Neuron (in vitro differentiated cells): ENCODE measurements around the gene HS3ST3A1.

ENCODE experiments used
- H2AFZ ChIP-seq: one replicate; pipeline ENCODE4 v1.6.1; 2013; ENCODE audit warnings: low read depth, mild to moderate bottlenecking, inconsistent platforms, low read length, moderate library complexity
- H3K27me3 ChIP-seq: one replicate; pipeline ENCODE4 v1.6.1; 2013; ENCODE audit warnings: low read length; ENCODE audit not compliant: insufficient read depth
- H3K36me3 ChIP-seq: one replicate; pipeline ENCODE4 v1.6.1; 2013; ENCODE audit warnings: low read length; ENCODE audit not compliant: insufficient read depth
- H3K4me1 ChIP-seq: one replicate; pipeline ENCODE4 v1.6.1; 2013; ENCODE audit warnings: low read length; ENCODE audit not compliant: insufficient read depth
- H3K4me3 ChIP-seq: 2 replicates; pipeline ENCODE4 v1.5.1; 2013; ENCODE audit warnings: mild to moderate bottlenecking, low read length, moderate library complexity
- H3K9me3 ChIP-seq: one replicate; pipeline ENCODE4 v1.6.1; 2013; ENCODE audit warnings: low read length

Gene HS3ST3A1

DNA sequence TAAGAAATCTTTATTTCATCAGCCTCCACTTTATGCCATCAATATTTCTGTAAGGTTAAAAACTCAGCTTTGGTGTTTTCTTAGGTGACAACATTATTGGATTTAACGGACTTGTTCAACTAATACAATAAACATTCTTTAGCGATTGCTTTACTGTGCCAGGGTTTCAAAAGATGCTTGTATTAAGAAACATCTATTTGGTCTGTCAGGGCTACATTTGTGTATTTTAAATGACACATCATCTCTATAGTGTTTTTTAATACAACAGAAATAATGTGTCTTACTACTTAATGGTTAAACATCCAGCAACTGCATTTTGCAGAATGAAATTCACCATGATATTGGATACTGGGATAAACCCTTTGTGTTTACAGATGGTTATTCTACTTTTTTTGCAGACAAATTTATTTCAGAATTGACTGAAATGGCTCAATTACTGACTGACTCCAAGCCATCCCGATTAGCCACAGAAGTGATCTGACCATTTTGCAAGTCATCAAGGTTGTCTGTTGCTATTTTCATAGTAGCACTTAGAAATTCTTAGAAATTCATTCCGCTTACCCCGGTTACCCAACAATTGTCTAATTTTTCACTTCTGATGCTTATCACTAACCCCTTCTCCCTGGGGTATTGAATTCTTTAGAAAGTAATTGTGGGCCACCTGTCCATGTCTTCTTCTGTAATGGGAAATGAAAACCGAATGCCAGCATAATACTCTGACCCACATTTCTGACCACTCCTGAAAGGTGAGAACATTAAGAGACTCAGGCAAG lies 63.7 kb downstream of the HS3ST3A1 start:
- H3K36me3 ChIP-seq = peaks cover 48% of the 10 kb centered on the region
- H3K4me3 ChIP-seq = no peak overlapping the region
- H3K27me3 ChIP-seq = no peaks in the 10 kb centered on the region
- H3K4me1 ChIP-seq = no peaks in the 10 kb centered on the region
- H2AFZ ChIP-seq = no peak overlapping the region
- H3K9me3 ChIP-seq = peaks cover 12% of the 10 kb centered on the region

DNA sequence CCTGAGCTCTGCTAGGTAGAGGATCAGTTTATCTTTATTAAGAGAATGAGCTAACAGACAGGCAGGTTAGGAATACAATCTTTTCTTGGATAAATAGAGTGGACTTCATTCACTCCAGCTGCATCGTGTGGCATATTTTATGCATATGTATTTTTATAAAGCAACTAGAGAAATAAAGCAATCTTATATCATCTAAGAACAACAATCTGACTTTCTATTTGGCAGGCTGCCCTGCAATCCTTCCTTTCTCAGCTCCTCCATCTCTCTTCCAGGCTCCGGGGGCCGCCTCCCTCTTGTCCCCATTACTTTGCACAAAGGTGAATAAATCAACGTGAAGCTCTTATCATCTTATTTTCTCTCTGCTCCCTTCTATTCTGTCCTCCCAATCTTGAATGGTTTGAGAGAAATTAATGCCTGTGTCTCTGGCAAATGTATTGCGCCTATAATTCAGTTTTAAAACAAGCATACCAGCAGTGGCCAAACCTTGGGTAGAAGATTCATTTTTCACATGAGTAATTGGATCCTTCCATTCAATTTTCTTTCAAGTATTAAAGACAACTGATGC lies 64.5 kb downstream of the HS3ST3A1 start:
- no peak overlapping the region for H3K4me3 ChIP-seq
- no peak overlapping the region for H2AFZ ChIP-seq
- peaks cover 51% of the 10 kb centered on the region for H3K36me3 ChIP-seq
- H3K27me3 ChIP-seq = no peaks in the 10 kb centered on the region
- H3K4me1 ChIP-seq = no peaks in the 10 kb centered on the region
- peaks cover 10% of the 10 kb centered on the region for H3K9me3 ChIP-seq

GRCh38 chr17:13534946-13535345 lies 66.8 kb downstream of the HS3ST3A1 start:
- H3K9me3 ChIP-seq = peaks cover 10% of the 10 kb centered on the region
- no peak overlapping the region for H2AFZ ChIP-seq
- H3K4me1 ChIP-seq = peaks cover 4% of the 10 kb centered on the region
- peaks cover 46% of the 10 kb centered on the region for H3K36me3 ChIP-seq
- H3K27me3 ChIP-seq = no peaks in the 10 kb centered on the region
- H3K4me3 ChIP-seq = no peak overlapping the region

DNA sequence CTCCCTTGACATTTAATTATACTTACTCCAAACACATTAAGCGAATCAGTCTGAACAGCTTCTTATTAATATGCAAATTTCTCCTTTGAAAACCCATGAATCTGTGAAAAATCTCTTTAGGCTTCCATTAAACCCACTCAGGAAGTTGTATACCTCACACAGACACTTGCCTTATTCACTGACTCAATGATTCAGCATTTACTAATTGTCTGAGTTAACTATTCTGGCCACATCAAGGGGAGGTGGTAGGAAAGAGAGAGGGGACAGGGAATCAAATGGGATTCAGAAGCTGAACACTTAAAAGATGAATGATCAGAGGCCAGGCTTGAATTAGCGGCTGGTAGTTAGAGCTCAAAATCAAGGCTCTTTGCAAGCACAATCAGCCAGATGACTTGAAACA lies 70.0 kb downstream of the HS3ST3A1 start:
- peaks cover 26% of the 10 kb centered on the region for H3K36me3 ChIP-seq
- no peaks in the 10 kb centered on the region for H3K27me3 ChIP-seq
- H2AFZ ChIP-seq = no peak overlapping the region
- no peak overlapping the region for H3K4me3 ChIP-seq
- peaks cover 4% of the 10 kb centered on the region for H3K4me1 ChIP-seq
- peaks cover 2% of the 10 kb centered on the region for H3K9me3 ChIP-seq

DNA sequence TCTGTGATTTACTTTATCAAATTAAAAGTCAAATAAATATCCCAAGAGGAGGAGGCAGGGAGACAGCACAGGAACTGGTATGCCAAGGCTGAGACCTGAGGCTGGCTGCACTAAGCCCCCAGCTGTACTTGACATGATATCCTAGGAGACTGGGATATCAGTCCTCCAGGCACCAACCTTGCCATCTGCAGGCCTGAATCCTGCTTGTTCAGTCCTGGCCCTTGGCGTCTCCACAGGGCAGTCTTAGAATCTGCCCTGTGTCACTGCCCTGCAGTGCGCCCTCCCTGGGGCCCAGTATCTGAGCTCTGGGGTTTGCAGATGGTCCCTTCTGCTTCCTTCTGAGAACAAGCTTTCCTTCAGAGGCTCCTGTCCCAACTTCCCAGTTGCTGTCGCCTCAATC lies 75.9 kb downstream of the HS3ST3A1 start:
- no peaks in the 10 kb centered on the region for H3K27me3 ChIP-seq
- peaks cover 21% of the 10 kb centered on the region for H3K36me3 ChIP-seq
- H3K9me3 ChIP-seq = no peaks in the 10 kb centered on the region
- no peak overlapping the region for H3K4me3 ChIP-seq
- H3K4me1 ChIP-seq = no peaks in the 10 kb centered on the region
- H2AFZ ChIP-seq = no peak overlapping the region

DNA sequence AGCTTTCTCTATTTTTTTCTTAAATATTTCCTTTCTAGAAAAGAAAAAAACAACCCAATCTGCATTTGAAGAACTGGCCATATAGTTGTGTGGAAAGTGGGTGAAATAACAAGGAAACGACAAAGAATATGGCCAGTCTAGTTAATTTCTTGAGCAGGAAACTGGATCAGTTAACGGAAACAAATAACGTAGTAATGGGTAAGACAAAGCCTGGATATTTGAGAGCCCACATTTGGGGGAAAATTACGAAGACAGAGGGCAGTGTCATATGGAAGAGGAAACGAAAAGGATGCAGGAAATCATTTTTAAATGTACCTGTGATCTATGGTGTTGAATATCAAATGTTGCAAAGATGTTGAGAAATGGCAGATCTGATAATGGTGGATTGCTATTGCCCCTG lies 78.6 kb downstream of the HS3ST3A1 start:
- peaks cover 18% of the 10 kb centered on the region for H3K36me3 ChIP-seq
- H3K9me3 ChIP-seq = no peaks in the 10 kb centered on the region
- H2AFZ ChIP-seq = no peak overlapping the region
- no peak overlapping the region for H3K4me3 ChIP-seq
- H3K27me3 ChIP-seq = no peaks in the 10 kb centered on the region
- H3K4me1 ChIP-seq = no peaks in the 10 kb centered on the region

DNA sequence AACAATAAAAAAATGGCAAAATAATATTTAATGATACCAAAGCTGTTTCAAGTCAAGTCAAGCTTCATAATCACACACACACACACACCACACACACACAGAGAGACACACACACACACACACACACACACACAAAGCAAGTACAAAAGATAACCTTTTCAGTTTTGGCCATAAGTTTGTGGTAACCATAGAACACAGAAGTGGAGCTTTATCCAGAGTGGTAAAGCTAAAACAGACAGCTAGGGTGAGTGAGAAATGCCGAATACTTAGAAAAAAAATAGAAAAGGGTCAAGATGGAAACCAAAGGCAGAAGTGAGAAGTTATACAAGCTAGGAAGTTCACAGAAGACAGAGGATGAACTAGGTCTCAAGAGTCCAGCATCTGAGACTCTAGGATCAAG lies 79.0 kb downstream of the HS3ST3A1 start:
- no peak overlapping the region for H2AFZ ChIP-seq
- H3K9me3 ChIP-seq = no peaks in the 10 kb centered on the region
- H3K4me1 ChIP-seq = no peaks in the 10 kb centered on the region
- H3K36me3 ChIP-seq = peaks cover 20% of the 10 kb centered on the region
- no peaks in the 10 kb centered on the region for H3K27me3 ChIP-seq
- H3K4me3 ChIP-seq = no peak overlapping the region

DNA sequence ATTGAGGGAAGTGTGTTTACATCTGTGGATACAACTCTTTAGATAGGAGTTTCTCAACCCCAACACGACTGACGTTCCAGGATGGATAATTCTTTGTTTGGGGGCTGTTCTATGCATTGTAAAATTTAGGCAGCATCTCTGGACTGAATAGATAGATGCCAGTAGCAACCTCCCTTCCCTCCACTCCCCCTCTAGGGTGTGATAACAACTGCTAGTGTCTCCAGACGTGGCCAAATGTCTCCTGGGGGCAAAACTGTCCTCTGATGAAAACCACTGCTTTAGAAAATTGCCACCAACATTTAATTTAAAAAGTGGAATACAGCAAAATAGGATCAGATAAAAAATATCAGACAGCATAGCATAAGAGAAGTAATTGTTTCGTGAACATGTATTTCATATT lies 79.9 kb downstream of the HS3ST3A1 start:
- Histone ChIP-seq H3K36me3 (peaks cover 20% of the 10 kb centered on the region), H3K9me3 (no peaks in the 10 kb centered on the region), H3K27me3 (no peaks in the 10 kb centered on the region), H3K4me3 (no peak overlapping the region), H2AFZ (no peak overlapping the region), H3K4me1 (no peaks in the 10 kb centered on the region)

DNA sequence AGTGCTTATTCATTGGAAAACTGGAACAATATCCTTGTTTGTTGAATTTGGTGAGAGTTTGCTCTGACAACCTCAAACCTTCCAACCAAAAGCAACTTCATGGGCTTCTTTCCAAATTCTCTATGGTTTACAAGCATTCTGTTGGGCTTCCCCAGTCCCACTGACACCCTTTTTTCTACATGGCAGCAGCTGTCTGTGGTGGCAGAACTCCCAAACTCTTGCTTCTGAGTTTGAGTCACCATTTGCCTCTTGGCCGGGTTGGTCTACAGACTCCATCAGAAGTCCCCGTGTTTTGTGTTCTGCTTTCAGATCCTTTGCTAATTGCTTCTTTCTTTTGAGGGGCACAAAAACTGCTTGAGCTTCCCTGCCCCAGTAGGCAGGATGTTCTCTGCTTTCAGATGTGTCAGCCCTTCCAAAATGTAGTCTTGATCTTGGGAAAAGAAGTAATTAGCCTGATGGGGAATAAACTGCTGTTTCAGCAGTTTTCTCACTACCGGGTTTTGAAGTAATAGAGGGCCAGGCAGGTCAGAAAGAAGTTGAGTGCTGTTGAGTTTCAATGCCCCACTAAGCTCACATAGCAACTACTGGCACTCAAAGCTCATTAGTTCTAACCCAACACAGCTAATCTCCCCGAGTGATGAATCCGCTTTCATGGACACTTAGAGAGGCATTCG lies 80.7 kb downstream of the HS3ST3A1 start:
- peaks cover 20% of the 10 kb centered on the region for H3K36me3 ChIP-seq
- H2AFZ ChIP-seq = no peak overlapping the region
- no peaks in the 10 kb centered on the region for H3K27me3 ChIP-seq
- no peaks in the 10 kb centered on the region for H3K4me1 ChIP-seq
- H3K4me3 ChIP-seq = no peak overlapping the region
- H3K9me3 ChIP-seq = no peaks in the 10 kb centered on the region

DNA sequence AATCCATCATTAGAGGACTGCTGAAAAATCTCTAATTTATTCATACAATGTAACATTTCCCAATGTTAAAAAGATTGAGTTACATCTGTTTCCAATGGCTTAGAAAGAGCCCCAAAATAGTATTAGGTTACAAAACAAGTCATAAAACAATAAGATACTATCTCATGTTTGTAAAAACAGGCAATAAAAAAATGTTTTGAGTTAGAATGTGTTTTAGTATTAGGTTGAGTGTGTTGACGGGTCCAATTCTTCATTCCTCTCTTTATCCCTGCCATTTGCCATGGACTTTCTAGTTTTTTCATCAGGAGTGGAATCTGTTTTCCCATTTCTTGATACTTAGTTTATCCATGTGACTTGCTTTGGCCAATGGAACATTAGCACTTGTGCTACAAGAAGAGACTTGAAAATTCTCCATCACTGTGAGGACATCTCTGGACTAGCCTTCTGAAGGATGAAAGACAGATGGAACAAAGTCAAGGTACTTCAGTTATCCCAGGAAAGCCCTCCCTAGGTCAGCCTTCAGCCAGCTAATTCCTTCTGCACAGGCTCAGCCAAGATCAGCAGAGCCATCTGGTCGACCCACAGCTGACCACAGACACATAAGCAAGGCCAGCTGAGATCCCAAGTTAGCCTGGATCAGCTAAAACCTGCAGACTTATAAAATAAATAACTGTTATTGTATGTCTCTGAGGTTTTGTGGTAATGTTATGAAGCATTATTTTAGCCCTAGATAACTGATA lies 83.3 kb downstream of the HS3ST3A1 start:
- peaks cover 2% of the 10 kb centered on the region for H3K9me3 ChIP-seq
- no peaks in the 10 kb centered on the region for H3K4me1 ChIP-seq
- peaks cover 30% of the 10 kb centered on the region for H3K36me3 ChIP-seq
- H3K4me3 ChIP-seq = no peak overlapping the region
- no peak overlapping the region for H2AFZ ChIP-seq
- H3K27me3 ChIP-seq = no peaks in the 10 kb centered on the region

DNA sequence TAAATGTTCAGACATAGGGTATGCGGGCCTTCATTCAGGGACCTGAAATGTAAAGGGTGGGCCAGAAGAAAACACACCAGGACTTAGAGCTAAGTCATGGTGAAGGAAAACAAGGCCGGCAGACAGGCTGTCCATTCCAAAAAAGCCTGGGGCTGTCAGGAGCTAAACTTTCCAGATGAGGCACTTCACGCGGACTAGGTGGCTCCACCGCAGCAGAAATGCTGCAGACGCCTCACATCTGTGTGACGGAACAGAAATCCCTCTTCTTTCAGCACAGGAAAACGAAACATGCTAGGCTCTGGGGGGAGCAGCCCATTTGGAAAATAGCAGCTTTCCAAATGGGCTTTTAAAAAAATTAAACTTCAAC lies 88.7 kb downstream of the HS3ST3A1 start:
- no peaks in the 10 kb centered on the region for H3K27me3 ChIP-seq
- peaks cover 7% of the 10 kb centered on the region for H3K4me1 ChIP-seq
- no peak overlapping the region for H3K4me3 ChIP-seq
- no peak overlapping the region for H2AFZ ChIP-seq
- H3K9me3 ChIP-seq = peaks cover 2% of the 10 kb centered on the region
- H3K36me3 ChIP-seq = peaks cover 20% of the 10 kb centered on the region

GRCh38 chr17:13510062-13510461 lies 91.7 kb downstream of the HS3ST3A1 start:
- no peaks in the 10 kb centered on the region for H3K9me3 ChIP-seq
- no peak overlapping the region for H3K4me3 ChIP-seq
- H3K27me3 ChIP-seq = no peaks in the 10 kb centered on the region
- no peak overlapping the region for H2AFZ ChIP-seq
- H3K36me3 ChIP-seq = peaks cover 20% of the 10 kb centered on the region
- H3K4me1 ChIP-seq = peaks cover 7% of the 10 kb centered on the region

- H3K4me3 ChIP-seq = no peak overlapping the region
- peaks cover 7% of the 10 kb centered on the region for H3K4me1 ChIP-seq
Observed at GRCh38 chr17:13509527-13509926, 92.2 kb downstream of the HS3ST3A1 start.

More at GRCh38 chr17:13509527-13509926, 92.2 kb downstream of the HS3ST3A1 start:
- Histone ChIP-seq H3K9me3 (no peaks in the 10 kb centered on the region), H3K27me3 (no peaks in the 10 kb centered on the region), H3K36me3 (peaks cover 24% of the 10 kb centered on the region), H2AFZ (no peak overlapping the region)
